COR-L47 (cell line): ENCODE results near the gene TP63.
A peak's percentile ranks its signal among the peaks of the same experiment; 100 is the strongest.
"Not testable (repeated sequence)": the region's sequence is repeated elsewhere in the genome, so short reads cannot be mapped to it uniquely, and the experiment has no call there.

ENCODE experiments used
- DNase-seq: peaks from one replicate; lab custom pipeline; 2025; lab: John Stamatoyannopoulos, UW

Gene TP63

DNA sequence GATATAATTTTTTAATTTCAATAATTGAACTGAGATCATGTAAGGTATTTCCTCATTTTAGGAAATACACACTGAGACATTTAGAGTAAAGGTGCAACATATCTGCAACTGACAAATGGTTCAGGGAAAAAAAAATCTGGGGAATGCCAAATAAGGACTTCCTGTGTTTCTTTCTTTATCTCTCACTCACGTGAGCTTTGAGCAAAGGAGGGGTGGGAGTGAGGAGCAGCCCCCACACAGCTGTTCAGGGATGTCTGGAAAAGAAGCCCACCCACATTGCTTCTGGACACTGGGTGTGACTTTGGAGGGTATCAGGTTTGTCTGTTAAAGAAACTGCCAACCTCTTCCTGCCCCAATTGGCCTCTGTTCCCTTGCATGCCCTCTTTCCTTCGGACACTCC lies 5.6 kb upstream of the TP63 start:
- DNase-seq = no peak

DNA sequence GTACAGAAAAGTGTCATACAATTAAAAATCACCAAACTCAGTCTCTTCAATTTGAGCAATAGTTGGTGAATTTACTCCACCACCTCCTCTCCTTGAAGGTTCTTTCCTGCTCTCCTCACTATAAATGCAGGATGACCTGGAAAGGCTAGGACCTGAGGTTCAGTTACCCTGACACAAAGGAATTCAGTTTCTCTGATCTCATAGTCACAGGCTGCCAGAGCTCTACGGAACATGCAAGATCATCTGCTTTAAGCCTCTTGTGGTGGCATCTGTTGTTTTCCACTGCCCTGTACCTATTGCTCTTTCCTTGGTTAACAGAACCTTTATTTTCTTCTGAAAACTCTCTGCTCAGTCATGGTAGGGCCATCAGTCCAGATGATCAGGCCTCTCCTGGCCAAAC lies 4.9 kb upstream of the TP63 start:
- DNase-seq = no peak

DNA sequence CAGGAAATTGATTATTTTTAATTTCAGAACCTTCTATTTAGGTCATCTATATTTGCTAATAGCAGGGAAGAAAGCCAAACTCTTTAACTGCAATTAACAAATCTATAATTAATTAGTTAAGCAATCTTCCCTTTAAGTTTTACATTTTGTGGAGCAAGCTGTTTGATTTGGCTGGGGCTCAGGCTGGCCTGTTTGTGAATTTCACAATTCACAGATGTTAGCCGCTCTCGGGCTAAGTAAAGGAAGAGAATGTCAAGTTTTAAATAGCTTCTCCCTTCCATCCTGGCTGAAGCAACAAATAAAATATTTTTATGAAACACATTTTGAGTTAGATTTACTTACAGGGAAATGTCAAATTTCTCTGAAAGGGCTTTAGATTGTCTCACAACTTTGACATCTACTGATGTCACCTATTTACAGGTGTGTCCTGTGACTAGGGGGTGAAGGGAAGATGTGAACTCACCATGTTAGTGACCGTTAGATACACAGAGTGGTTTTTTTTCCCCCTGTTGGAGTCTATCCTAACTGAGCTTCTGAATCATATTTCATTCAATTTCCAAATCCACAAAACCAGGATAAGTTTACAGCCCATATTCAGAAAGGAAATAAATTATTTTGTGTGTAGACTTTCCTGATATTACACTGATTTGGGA lies 1.3 kb upstream of the TP63 start:
- no peak for DNase-seq

DNA sequence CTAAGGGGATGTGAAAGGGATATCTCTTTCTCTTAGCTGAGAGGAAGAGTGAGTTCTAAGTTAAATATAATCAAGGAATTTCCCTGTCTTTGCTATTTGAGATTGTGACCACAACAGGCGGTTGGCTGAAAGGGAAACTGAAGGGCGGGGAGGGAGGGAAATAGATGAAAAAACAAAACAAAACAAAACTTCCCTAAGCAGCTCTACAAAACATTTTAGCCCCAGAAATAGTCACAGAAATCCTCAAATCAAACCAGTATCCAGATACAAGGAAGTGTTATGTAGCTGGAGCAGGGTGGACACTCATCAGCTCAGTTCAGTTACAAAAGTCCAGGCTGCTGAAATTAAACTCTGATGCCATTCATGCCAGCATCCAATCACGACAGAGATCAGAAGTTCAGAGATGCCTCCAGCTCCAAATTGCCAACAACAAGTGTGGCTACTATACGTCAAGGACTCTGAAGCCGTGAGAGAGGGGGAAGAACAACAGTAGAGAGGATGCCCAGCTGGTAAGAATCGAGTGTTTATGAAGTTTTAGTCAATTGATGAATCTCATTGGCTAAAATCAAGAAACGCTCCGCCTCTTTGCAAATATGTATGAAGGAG lies 319 bp upstream of the TP63 start:
- DNase-seq = no peak

DNA sequence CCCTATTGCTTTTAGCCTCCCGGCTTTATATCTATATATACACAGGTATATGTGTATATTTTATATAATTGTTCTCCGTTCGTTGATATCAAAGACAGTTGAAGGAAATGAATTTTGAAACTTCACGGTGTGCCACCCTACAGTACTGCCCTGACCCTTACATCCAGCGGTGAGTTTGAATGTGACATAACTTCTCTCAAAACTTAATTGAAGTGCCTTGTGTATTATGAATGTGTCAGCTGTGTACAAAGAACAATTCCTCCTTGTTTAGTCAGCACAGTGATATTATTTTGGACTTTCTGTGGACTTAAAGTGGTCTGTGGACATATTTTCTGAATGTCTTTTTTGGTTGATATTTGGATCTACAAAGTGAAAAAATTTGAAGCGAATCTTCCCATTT lies 220 bp downstream of the TP63 start:
- DNase-seq = no peak

DNA sequence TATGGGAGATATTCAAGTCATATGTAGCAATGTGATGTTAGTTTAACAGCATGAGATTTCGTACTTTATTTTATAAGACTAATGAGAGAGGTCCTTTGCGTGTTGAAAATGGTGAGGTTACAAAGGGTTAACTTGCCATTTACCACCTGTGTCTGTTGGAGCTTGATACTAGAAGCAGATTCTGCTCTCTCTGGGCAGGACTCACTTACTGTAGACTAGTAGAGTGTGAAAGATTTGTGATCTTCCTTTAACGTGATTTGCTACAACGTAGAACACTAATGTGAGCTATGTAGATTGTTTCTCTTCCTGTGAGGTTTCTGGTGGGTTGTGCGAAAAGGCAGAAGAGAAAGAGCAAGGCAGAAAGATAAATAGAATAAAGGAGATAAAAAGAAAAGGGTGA lies 1.1 kb downstream of the TP63 start:
- DNase-seq = no peak

DNA sequence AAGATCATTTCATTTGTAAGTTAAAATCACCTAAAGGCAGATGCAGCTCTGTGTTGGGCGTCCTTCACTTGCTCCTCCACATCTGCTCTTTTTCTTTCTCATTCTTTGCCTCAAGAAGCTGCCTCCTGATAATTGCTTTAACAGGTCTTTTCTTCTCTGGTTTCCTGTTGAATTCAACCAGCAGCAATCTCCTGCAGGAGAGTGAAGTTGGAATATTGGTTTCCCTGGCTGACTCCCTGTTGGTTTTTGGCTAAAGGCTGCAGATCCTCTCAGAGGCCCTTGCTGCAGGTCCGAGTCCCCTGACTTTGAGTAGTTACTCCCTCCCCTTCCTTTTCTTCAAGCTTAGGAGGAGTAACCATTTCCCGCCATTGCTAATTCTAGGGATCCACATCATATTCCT lies 4.2 kb downstream of the TP63 start:
- no peak for DNase-seq

DNA sequence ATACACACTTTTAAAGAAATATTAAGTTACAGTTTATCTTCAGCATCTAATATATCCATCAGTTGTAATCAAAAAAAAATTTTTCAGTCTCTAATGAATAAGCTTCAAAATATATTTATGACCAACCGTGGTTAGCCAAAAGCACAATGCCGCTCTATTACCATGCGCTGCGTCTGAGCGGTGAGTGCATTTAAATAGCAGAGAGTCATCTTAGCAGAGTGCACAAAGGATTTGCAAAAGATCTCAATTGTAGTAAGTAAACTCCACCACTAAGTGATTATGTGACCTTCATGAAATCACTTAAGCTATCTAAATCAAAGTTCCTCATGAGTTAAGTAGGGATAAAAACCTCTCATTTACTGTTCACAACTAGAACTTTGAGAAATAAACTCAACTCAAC lies 4.9 kb downstream of the TP63 start:
- DNase-seq = no peak

DNA sequence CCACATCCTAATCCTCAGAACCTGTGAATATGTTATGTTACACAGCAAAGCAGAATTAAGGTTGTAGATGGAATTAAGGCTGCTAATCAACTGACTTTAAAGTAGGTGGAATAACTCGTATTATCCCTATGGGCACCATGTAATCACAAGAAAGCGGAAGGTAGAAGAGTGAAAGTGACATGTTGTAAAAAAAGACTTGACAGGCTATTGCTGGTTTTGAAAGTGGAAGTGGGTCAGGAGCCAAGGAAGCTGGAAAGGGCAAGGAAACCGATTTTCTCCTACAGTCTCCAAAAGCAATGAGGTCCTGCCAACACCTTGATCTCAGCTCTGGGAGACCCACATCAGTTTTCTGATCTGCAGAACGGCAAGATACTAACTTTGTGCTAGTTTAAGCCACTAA lies 6.6 kb downstream of the TP63 start:
- no peak for DNase-seq

DNA sequence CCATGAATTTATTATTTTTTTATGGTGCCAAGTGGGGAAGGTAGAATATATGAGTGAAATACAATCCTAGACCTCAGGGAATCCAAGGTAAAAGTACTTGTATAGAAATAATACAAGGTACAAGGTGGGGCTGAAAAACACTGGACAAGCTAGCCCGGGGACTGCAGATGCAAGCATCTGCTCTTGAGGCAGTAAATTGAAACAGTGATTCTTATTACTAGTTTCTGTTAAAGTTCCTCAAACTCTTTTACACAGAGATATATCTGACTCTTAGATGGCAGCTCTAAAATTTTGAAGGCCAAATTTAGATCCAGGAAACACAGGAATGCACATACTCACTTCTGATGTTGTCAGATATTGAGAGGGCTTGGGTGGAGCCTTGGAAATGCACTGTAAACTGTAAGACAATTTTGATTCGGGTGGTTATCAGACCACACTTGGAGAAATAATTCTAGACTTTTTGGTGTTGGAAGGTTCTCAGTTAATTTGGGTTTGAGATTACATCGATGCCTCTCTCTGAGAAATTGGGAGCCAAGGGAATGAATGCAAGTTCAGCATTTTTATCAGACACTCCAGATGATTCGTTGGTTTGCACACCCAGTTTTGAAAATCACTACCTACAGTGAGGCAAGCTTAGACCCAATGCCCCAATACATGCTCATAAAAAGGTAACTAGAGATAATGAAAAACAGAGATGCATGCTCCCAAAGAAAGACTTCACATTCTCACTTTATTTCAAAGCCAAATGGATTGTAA lies 7.3 kb downstream of the TP63 start:
- DNase-seq = no peak

DNA sequence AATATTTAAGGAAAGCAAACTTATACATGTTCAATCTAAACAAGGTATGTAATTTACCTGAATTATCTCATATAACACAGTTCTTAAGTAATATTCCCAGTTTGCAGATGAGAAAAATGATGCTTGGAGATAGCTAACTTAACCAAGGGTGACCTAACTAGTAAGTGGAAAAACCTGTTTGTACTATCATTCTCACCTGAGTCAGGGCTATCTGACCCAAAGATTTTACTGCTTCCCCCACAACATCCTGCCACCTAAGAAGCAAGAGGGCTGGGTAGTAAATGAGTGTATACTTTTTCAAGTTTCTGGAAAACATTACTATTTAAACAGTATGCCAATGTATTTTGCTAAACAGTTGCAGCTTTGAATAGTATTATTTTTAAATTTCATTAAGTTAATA lies 10.6 kb downstream of the TP63 start:
- DNase-seq = no peak

DNA sequence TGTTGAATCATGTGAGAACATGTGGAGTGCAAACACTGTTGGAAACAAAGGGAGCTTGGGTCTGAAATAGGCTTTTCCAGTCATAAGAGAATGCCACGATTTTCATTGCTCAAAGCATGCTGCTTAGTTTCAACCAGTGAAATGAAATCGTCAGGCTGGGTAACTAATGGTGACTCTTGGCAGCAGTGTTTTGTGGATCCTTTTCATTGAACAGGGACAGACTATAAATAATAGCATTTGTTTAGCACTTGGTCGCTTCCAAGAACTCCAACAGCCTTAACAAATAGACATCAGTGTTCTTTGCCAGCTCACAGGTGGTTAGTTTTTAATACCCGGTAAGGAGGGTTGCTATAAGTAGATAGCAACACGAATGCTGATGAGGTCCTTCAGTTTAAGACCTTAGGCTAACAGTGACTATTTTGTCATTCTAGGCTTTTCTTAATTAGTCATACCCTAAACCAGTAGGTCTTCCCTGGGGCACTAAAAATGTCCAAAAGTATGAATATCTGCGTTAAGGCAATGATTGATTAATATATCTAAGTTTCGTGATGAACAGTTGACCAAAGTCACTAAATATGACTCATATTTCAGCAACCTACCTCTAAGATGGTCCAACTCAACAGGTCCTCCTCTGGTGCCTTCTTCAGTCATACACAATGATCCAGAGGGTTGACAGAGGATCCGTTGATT lies 15.8 kb downstream of the TP63 start:
- peak; percentile 67 for DNase-seq

DNA sequence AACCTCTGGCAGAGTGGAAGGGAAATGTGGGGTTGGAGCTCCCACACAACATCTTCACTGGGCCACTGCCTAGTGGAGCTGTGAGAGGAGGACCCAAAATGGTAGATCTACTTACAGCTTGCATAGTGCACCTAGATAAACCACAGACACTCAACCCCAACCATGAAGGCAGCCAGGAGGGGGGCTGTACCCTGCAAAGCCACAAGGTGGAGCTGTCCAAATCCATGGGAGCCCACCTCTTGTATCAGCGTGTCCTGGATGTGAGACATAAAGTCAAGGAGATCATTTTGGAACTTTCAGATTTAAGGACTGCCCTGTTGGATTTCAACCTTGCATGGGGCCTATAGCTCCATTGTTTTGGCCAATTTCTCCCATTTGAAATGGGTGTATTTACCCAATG lies 20.9 kb downstream of the TP63 start:
- no peak for DNase-seq

DNA sequence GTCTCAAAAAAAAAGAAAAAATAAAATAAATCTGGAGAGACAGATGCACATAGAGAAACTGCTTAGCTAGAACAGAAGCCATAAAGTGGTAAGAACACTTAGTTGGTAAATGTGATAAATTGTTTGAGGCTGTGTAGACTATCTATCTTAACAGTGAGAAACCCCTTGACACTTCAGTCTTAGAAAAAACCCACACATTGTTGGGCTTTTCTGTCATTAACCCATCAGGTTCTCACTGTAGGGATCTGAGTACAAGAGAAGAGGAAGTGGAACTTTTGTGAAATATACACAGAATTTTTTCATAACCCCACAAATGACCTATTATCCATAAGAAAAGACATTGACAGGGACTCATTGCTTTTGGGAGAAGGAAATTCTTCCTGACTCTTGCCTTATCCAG lies 24.4 kb downstream of the TP63 start:
- DNase-seq = no peak

DNA sequence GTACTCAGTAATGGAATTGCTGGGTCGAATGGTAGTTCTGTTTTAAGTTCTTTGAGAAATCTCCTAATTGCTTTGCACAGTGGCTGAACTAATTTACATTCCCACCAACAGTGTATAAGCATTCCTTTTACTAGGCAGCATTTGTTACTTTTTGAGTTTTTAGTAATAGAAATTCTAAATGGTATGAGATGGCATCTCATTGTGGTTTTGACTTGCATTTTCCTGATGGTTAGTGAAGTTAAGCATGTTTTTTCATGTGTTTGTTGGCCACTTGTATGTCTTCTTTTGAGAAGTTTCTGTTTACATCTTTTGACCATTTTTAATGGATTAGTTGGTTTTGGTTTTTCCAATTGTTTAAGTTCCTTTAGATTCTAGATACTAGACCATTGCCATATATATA lies 28.4 kb downstream of the TP63 start:
- DNase-seq = no peak

DNA sequence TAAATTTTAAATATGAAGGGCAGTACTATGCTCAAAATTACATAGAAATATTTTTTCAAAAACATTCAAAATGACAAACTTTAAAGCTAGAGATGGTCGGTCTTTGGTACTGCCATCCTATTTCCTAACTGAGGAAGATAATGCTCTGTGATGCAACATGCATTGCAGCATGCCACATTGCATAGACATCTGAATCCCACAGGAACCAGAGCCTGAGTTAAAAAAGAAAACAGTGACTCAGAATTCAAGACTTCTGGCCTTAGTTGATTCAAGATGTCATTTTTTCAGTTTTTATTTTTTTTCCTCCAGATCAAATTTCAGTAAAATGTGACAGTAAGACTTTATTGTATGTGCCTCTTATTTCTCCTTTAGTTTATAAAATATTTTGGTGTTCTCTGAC lies 33.1 kb downstream of the TP63 start:
- DNase-seq = no peak

DNA sequence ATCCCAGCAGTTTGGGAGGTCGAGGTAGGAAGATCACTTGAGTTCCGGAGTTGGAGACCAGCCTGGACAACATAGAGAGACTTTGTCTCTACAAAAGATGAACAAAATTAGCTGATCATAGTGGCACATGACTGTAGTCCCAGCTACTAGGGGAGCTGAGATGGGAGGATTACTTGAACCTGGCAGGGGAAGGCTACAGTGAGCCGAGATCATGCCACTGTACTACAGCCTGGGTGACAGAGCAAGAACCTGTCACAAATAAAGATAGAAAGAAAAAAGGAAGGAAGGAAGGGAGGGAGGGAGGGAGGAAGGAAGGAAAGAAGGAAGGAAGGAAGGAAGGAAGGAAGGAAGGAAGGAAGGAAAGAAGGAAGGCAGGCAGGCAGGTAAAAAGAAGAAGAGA lies 41.2 kb downstream of the TP63 start:
- DNase-seq = not testable (repeated sequence)

DNA sequence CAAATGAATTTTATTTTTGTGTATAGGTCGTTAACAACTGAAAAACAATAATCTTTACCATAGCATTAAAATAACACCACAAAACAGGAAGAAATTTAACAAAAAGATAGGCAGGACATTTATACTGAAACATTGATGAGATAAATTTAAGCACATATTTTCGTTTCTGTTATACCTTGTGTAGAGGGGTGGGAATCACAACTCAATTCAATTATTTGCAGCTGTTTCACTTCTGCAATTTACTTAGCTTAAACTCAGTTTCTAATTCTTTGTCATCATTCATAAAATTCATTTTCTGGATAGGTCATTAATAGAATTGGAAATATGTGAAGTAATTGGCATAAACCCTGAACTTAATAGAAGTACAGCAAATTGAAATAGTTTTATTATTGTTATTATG lies 42.3 kb downstream of the TP63 start:
- no peak for DNase-seq

DNA sequence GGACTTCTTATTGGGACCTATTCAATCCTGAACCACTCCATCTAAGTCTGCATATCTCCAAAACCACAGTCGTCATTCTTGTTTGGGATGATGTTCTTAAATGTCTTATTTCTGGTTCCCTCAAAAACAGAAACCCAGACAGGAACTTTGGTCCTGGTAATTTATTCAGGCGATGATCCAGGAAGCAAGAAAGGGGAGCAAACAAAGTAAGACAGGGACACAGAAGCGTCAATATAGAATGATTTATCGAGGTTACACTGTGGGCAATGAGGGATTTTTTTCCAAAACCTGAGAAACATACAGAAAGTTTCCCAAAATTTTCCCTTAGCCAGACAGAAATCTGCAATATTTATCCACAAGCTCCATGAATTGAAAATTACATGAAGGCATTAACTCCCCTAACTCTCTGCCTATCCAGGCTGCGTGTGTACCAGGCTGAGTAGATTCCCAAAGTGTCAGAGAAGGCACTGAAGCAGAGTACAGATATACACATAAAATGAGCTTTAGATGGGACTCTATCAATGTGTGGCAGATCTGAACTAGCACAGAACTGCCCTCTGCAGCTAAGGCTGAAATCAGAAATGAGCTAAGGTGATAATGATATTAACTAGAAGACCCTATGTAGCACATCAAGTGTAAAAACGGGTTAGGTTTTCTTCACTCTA lies 43.2 kb downstream of the TP63 start:
- DNase-seq = no peak

DNA sequence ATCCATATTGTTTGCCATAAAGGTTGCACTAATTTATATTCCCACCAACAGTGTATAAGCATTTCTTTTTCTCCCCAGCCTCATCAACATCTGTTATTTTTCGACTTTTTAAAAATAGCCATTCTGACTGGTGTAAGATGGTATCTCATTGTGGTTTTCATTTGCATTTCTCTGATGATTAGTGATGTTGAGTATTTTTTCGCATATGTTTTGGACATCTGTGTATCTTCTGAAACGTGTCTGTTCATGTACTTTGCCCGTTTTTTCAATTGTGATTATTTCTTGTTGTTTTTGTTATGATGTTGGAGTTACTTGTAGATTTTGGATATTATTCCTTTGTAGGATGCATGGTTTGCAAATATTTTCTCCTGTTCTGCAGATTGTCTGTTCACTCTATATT lies 46.5 kb downstream of the TP63 start:
- no peak for DNase-seq

DNA sequence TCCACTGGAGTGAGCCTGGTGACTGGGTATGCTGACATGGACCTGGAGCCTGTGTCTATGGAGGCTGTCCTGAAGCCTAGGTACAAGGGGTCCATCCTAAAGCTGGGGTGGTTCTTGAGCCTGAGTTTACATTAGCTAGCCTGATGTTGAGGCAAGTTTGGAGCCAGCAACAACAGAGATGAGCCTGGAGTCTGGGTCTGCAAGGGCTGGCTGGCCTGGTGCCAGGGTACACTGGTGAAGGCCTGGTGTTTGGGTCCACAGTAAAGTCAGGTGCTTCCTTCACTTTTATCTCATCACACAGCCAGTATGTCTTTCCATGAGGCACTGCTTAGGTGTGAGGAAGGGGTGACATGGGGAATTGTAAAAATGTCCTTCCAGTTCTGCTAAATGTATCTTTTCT lies 49.5 kb downstream of the TP63 start:
- DNase-seq = no peak

DNA sequence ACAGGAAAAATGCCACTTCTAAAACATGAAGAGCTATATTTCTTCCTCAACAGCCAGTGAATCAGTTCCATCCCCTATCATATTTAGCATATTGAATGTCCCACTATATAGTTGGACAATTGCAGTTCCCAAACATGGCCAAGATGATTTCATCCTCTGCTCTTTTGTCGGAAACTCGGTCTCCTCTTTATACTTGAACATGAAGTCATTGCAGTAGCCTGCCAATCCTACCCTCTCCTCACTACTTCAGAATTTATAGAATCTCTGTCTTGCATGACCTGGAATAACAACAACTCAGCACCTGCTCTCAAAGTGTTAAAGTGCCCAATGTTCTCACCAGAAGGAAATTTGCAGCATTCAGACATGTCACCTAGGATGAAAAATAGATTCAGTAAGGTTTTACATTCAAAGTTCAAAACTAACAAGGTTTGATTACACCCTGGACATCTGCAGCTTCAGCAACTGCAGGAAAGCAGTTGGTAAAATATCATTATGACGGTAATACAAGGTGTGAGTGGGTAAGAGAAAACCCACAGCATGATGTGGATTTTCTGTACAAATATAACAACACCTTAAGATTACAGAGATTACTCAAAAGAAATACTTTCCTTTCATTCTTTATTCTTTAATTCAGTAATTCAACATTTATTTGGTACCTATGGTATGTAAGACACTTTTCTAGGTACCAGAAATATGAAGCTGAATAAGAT lies 52.5 kb downstream of the TP63 start:
- no peak for DNase-seq
